ENCODE data around the gene MYD88.

GRCh38 chr3:38133209-38133556, 5.3 kb upstream of the MYD88 start:
- TF ChIP-seq POLR2A (IDR thresholded peaks at IDR 0.05; ENCODE audit: low read length) (no peak), GATA1 (IDR thresholded peaks at IDR 0.05; ENCODE audit: low read depth, low read length) (no peak)

Measured in erythroblast (primary cell).